SH-SY5Y (cell line): ENCODE results near the gene MEGF6.

Experiments
- GATA2 ChIP-seq: IDR thresholded peaks from 2 replicates; pipeline ENCODE4 v1.6.1; 2011; ENCODE audit warnings: mild to moderate bottlenecking, low read depth, low read length
- GATA3 ChIP-seq: IDR thresholded peaks from 2 replicates; pipeline ENCODE4 v1.6.1; 2011; ENCODE audit warnings: low read depth, mild to moderate bottlenecking, low read length, moderate library complexity

- TF ChIP-seq GATA2, result no peak
- TF ChIP-seq GATA3, result no peak
These were observed 8.2 kb downstream of the MEGF6 start for GRCh38 chr1:3603156-3603555.
